Astrocyte of the cerebellum (primary cell): ENCODE results near the gene FIGLA.

Source experiments
- DNase-seq: peaks from one replicate; pipeline ENCODE4 v3.0.0-alpha.2; 2011; ENCODE audit warnings: low read depth
- H3K4me3 ChIP-seq: 2 replicates; pipeline ENCODE4 v1.5.1; 2011; ENCODE audit warnings: mild to moderate bottlenecking, low read depth, low read length, moderate library complexity
- CTCF ChIP-seq: IDR thresholded peaks from 2 replicates; pipeline ENCODE4 v1.5.1; 2012; ENCODE audit warnings: low read length, low read depth, moderate library complexity, mild to moderate bottlenecking; ENCODE audit errors: missing control alignments
- in situ Hi-C: cut with HindIII; loops from 2 replicates; pipeline ENCODE4 v1.10.0; 2017; ENCODE audit warnings: low sequenced_read_pairs

The FIGLA gene

GRCh38 chr2:70768590-70769085 lies 21.8 kb downstream of the FIGLA start:
- no peak for DNase-seq
- in situ Hi-C loops, result no loop called here
- no peak overlapping the region for H3K4me3 ChIP-seq
- no peak for TF ChIP-seq CTCF

GRCh38 chr2:70767699-70768589 lies 22.5 kb downstream of the FIGLA start, which contains the start of gene ADD2:
ADD2 (minus strand) TSS chr2:70768200; CDS start chr2:70706408, 61,792 bp downstream.
- in situ Hi-C loops, result no loop called here
- DNase-seq, result no peak
- peak within 1 kb of the TSS; percentile 46 for H3K4me3 ChIP-seq
- peak; percentile 34 for TF ChIP-seq CTCF

- peak overlapping the region; percentile 46 for H3K4me3 ChIP-seq
- in situ Hi-C loops, result no loop called here
- no peak for DNase-seq
- TF ChIP-seq CTCF, result no peak
Observed at GRCh38 chr2:70767079-70767698, 23.3 kb downstream of the FIGLA start.

GRCh38 chr2:70766357-70767078 lies 23.9 kb downstream of the FIGLA start:
- TF ChIP-seq CTCF, result no peak
- H3K4me3 ChIP-seq, result peak overlapping the region; percentile 46
- DNase-seq, result no peak
- in situ Hi-C loops, result no loop called here

- in situ Hi-C loops, result no loop called here
- DNase-seq, result no peak
- no peak for TF ChIP-seq CTCF
- no peak overlapping the region for H3K4me3 ChIP-seq
Observed at GRCh38 chr2:70765507-70765906, 24.9 kb downstream of the FIGLA start.

GRCh38 chr2:70759446-70759845 lies 31.0 kb downstream of the FIGLA start:
- no peak for DNase-seq

More at GRCh38 chr2:70759446-70759845, 31.0 kb downstream of the FIGLA start:
- in situ Hi-C loops, result no loop called here
- H3K4me3 ChIP-seq, result no peak overlapping the region
- no peak for TF ChIP-seq CTCF
